Measurements from ENCODE around the gene SLBP. TPM values are rescaled to one million over a fixed set of nuclear protein-coding genes. Genes with fewer than 3 reads are reported as not detected.

SLBP gene
- total RNA-seq, 1 donor from 2014 or later, result 51.0 TPM

GRCh38 chr4:1728061-1728980 is 16.2 kb upstream of the SLBP start:
- FAIRE-seq (no peak), DNase-seq (ENCODE audit: low spot score in 2 of 2) (no peak)

DNA sequence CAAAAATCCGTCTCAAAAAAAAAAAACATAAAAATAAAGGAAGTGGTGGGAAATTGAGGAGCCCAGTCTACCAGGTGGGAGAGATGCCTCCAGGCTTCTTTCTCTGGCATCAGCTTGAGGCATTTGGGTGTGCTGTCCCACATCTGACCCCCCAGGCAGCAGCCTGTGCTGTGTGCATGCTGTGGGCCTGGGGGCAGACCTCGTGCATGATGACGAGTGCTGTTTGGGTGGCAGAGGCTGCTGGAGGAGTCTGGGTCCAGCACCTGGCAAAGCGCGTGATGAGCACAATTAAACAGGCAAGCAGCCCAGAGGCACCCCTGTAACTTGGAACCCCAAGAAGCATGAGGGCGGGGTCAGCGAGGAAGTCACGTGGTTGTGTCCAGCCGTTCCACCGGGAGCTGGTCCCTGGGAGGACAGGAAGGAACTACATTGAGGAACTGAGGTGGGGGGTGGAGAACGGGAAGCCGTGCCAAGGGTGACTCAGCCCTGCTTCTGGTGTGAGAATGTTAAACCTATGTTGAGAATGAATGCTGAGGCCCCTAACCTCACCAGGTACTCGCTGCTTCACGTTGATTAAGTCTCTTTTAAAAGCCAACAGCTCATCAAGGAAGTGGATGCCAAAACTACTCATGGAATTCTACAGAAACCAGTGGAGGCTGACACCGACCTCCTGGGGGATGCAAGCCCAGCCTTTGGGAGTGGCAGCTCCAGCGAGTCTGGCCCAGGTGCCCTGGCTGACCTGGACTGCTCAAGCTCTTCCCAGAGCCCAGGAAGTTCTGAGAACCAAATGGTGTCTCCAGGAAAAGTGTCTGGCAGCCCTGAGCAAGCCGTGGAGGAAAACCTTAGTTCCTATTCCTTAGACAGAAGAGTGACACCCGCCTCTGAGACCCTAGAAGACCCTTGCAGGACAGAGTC is 15.3 kb upstream of the SLBP start:
- FAIRE-seq, result no peak
- DNase-seq (ENCODE audit: low spot score in 2 of 2), result no peak

- FAIRE-seq (no peak), DNase-seq (ENCODE audit: low spot score in 2 of 2) (peak; percentile 83 to 90)
These were observed 14.2 kb upstream of the SLBP start for GRCh38 chr4:1726146-1726934.

DNA sequence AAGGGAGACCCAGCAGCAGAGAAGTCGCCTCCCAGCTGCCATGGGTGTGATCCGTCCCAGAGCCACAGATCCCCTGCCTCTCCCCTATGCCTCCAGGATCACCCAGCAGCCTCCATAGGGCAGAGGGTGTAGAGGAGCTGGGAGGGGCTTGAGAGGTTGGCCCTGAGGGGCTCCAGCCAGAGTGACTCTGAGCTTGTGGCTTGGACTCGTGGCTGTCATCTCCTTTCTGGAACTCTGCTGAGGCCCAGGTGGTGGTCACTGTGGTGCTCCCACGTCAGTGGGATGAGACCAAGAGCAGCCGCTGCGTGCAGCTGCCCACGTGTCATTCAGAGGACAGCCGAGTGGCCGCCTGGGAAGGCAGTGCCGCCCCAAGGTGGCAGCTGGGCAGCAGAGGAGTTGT is 13.4 kb upstream of the SLBP start:
- no peak for DNase-seq (ENCODE audit: low spot score in 2 of 2)
- FAIRE-seq, result no peak

GRCh38 chr4:1723131-1723801 is 11.1 kb upstream of the SLBP start:
- DNase-seq (ENCODE audit: low spot score in 2 of 2), result no peak
- no peak for FAIRE-seq

GRCh38 chr4:1722551-1723118 is 10.5 kb upstream of the SLBP start:
- DNase-seq (ENCODE audit: low spot score in 2 of 2) (no peak), FAIRE-seq (no peak)

DNA sequence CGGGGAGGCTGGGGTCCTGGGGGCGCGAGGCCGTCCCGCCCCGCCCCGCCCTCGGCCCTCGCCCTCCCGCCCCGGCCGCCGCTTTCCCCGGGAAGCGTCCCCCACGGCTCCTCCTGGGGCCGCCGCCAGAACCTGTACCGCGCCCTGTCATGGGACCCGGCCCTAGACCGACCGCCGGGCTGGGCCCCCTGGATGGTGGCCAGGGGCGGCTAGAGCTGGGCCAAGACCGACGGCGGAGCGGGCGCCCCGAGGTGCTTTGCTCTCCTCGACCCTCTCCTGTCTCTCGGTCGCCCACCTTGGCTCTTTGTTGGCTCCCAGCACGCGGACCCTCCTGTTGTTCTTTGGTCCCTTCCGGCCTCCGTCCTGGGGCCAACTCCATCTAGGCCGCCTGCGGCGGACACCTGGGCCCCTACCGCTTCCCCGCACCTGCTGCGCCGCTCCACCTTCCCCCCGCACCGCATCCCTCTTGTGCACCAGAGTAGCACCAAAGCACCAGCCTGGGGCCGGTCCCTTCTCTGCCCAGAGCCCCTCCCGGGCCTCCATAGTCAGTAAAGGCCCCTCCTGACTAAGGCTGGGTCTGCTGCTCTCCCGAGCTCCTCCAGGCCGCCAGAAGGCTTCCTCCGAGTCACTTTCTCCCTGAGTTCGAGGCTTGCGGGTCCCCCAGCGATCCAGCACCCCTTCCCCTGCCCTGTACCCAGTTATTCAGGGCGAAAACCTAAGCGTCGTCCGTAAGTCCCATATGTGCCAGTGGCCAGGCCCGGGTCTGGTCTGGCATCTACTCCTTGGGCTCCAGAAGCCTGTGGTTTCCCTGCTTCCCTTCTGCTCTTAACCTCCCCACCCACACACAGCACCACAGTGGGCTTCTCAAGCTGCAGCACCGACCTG is 9.8 kb upstream of the SLBP start:
- FAIRE-seq (no peak), DNase-seq (ENCODE audit: low spot score in 2 of 2) (no peak)

- FAIRE-seq (no peak), DNase-seq (ENCODE audit: low spot score in 2 of 2) (peak; percentile 99 to 100)
These were observed 9.0 kb upstream of the SLBP start, which contains the start of the genes TACC3 and TMEM129 for GRCh38 chr4:1721003-1721665. Gene TACC3 (plus strand): TSS chr4:1721521. CDS start chr4:1723422, 1,901 bp downstream. Gene TMEM129 (minus strand): TSS chr4:1721323. CDS start chr4:1720837, 486 bp downstream.

GRCh38 chr4:1720163-1720983 is 8.3 kb upstream of the SLBP start:
- no peak for FAIRE-seq

DNA sequence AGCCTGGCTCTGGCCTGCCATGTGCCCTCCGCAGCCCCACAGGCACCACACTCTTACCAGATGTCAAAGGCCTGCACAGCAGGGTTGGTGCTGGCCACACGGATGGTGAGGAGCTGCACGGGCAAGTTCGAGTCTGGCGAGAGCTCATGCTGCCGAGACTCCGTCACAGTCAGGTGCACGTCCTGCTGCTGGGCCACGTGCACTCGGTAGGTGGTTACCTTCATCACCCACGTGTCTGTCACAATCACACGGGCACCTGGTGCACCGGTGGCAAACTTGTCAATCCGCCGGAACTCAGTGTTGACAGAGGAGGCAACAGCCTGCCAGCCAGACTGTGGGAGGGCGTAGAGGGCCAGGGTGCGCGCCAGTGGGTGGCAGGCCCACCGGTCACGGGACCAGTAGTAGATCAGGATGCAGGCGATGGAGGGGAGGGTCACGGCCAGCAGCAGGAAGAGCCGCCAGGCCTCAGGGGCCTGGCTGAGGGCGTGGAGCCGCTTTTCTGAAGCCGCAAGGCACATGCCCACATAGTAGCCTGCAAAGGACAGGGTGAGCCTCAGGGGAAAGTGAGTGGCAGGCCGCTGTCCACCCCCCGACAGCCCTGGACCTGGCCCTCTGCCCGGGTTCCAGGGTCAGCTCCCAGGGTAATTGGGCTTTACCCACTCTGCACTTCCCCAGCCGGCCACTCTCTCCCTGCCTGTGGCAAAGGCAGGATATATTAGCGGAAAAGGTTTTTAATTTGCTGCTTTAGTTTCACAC is 6.2 kb upstream of the SLBP start:
- FAIRE-seq (no peak), DNase-seq (ENCODE audit: low spot score in 2 of 2) (no peak)

More at GRCh38 chr4:1720163-1720983, 8.3 kb upstream of the SLBP start:
- DNase-seq (ENCODE audit: low spot score in 2 of 2), result peak; percentile 62 to 68

DNA sequence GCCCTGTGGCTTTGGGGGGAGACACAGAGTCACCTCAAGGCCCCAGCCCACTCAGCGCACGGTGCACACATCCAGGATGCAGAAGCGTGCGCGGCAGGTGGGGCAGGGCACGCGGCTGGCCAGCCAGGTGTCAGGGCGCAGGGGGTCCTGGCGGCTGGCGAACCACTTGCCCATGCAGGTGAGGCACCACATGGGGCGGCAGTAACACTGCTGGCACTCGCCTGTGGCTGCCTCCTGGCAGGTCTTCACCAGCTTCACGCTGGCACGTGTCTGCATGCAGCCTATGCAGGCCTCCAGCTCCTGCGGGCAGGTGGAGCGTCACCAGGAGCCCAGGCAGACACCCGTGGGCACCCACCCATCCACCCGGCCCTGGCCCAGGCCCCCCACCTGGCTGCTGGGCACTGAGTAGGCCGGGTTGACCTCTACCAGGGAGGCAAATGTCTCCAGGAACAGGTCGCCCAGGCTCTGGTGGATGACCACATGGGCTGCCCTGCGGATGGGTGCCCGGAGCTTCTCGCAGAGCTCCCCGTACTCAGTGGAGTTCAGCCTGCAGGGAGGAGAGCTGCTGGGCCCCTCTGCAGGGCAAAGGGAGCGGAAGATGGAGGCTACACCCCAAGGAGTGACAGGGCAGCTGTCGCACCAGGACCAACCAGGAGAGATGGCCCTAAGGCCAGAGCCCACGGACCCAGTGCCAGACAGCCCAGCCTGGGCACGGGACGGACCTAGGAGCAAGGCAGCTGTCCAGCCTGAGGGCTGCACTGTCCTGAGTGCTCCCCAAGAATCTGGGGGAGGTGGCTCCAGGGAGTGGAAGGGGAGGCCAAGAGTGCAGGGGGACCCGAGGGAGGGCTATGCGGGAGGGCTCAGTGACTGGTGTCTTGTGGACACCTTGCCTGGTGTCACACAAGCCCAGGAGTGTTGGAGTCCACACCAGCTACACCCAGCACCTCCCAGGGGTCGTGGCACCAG is 5.3 kb upstream of the SLBP start:
- DNase-seq (ENCODE audit: low spot score in 2 of 2), result no peak
- FAIRE-seq, result no peak

- no peak for DNase-seq (ENCODE audit: low spot score in 2 of 2)
- FAIRE-seq, result no peak
These were observed 4.2 kb upstream of the SLBP start for GRCh38 chr4:1716065-1716945.

- FAIRE-seq (no peak), DNase-seq (ENCODE audit: low spot score in 2 of 2) (no peak)
These were observed 3.1 kb upstream of the SLBP start for GRCh38 chr4:1715002-1715758.
